H1 (cell line): ENCODE results near the gene SNRPE. TPM values are rescaled to one million over a fixed set of nuclear protein-coding genes. Genes with fewer than 3 reads are reported as not detected.

Source experiments
- CTCF ChIA-PET: fragments of 300-600 bp; sonication (Branson Sonifier 250); formaldehyde crosslinking; loops from one replicate; lab custom pipeline; 2021; ENCODE audit not compliant: partially characterized antibody; lab: Charles Lee
- POLR2A ChIA-PET: fragments of 300-600 bp; sonication (Branson Sonifier 250); formaldehyde crosslinking; loops from one replicate; lab custom pipeline; 2021; ENCODE audit warnings: inconsistent platforms; ENCODE audit not compliant: partially characterized antibody; lab: Charles Lee
- DNase-seq, 2 experiments: peaks; one replicate each; pipeline versions ENCODE4 v3.0.0 to v3.0.0-alpha.2; 2010 to 2022; ENCODE audit warnings: low spot score in 2 of 2, low read depth in 1 of 2, mixed read lengths in 1 of 2
- FAIRE-seq: peaks from 2 replicates; lab custom pipeline; 2011; peaks lifted over from hg19 to GRCh38; lab: Jason Lieb, UNC
- H2AFZ ChIP-seq: 2 replicates; pipeline ENCODE4 v1.8.1; 2012; ENCODE audit warnings: low read length, inconsistent platforms
- H2AK5ac ChIP-seq: 2 replicates; pipeline ENCODE4 v1.6.1; 2013; ENCODE audit warnings: low read depth, low read length
- H2BK120ac ChIP-seq: replicated peaks from 2 replicates; pipeline ENCODE3; 2013; ENCODE audit warnings: low read depth, low read length, inconsistent platforms
- H2BK12ac ChIP-seq: 2 replicates; pipeline ENCODE4 v1.6.1; 2013; ENCODE audit warnings: low read depth, low read length
- H2BK15ac ChIP-seq: 2 replicates; pipeline ENCODE4 v1.6.1; 2013; ENCODE audit warnings: low read length
- H2BK20ac ChIP-seq: 2 replicates; pipeline ENCODE4 v1.6.1; 2013; ENCODE audit warnings: low read length
- H2BK5ac ChIP-seq: 2 replicates; pipeline ENCODE4 v1.6.1; 2013; ENCODE audit warnings: low read depth, low read length
- H3K14ac ChIP-seq: 2 replicates; pipeline ENCODE4 v1.6.1; 2013; ENCODE audit warnings: inconsistent platforms; ENCODE audit not compliant: insufficient read length
- H3K18ac ChIP-seq: 2 replicates; pipeline ENCODE4 v1.6.1; 2013; ENCODE audit warnings: low read length; ENCODE audit errors: extremely low read depth
- H3K23ac ChIP-seq: 2 replicates; pipeline ENCODE4 v1.6.1; 2013; ENCODE audit warnings: inconsistent platforms; ENCODE audit not compliant: insufficient read length
- H3K23me2 ChIP-seq: 2 replicates; pipeline ENCODE4 v1.6.1; 2013; ENCODE audit warnings: low read depth, low read length
- H3K27ac ChIP-seq: 2 replicates; pipeline ENCODE4 v1.6.1; 2011; ENCODE audit warnings: low read depth, low read length, inconsistent platforms
- H3K27me3 ChIP-seq, 4 experiments: replicated peaks in 1 of 4; 1 replicate in 1 of 4; 2 replicates in 3 of 4; pipeline versions ENCODE4 v1.6.1 to v1.8.1; 2011 to 2013; ENCODE audit warnings: low read length in 3 of 4, mild to moderate bottlenecking in 3 of 4, inconsistent platforms in 2 of 4, mixed read lengths in 2 of 4, moderate library complexity in 1 of 4; ENCODE audit not compliant: control insufficient read depth in 3 of 4, insufficient read depth in 3 of 4; ENCODE audit errors: extremely low read depth in 1 of 4
- H3K36me3 ChIP-seq, 4 experiments: 2 replicates each; pipeline versions ENCODE4 v1.6.1 to v1.8.1; 2011 to 2013; ENCODE audit warnings: mild to moderate bottlenecking in 4 of 4, low read length in 3 of 4, moderate library complexity in 2 of 4, control low read depth in 1 of 4, inconsistent platforms in 1 of 4; ENCODE audit not compliant: insufficient read depth in 4 of 4, control insufficient read depth in 2 of 4
- H3K4ac ChIP-seq: replicated peaks from 2 replicates; pipeline ENCODE3; 2013; ENCODE audit warnings: low read length, low read depth, mixed read lengths, inconsistent platforms; ENCODE audit not compliant: insufficient read length
- H3K4me1 ChIP-seq, 4 experiments: replicated peaks in 1 of 4; 1 replicate in 1 of 4; 2 replicates in 3 of 4; pipeline versions ENCODE4 v1.6.1 to v1.8.1; 2011 to 2013; ENCODE audit warnings: low read length in 3 of 4, inconsistent platforms in 2 of 4, mixed read lengths in 1 of 4; ENCODE audit not compliant: insufficient read depth in 4 of 4, control insufficient read depth in 3 of 4
- H3K4me2 ChIP-seq, 2 experiments: 2 replicates each; pipeline versions ENCODE4 v1.6.1 to v1.8.1; 2011 to 2013; ENCODE audit warnings: low read depth in 2 of 2, low read length in 2 of 2, control low read depth in 1 of 2, inconsistent platforms in 1 of 2, mild to moderate bottlenecking in 1 of 2; ENCODE audit not compliant: insufficient read depth in 1 of 2
- H3K4me3 ChIP-seq, 4 experiments: fragments of 200-600, 300-600 bp in 1 of 4; sonication (generic), shearing (Covaris generic), sonication (Bioruptor Twin) in 1 of 4; 2 replicates each; pipeline versions ENCODE4 v1.5.1 to v1.8.1; 2011 to 2016; ENCODE audit warnings: low read length in 4 of 4, low read depth in 3 of 4, control low read depth in 2 of 4, inconsistent platforms in 2 of 4, mild to moderate bottlenecking in 2 of 4, mixed read lengths in 1 of 4, moderate library complexity in 1 of 4; ENCODE audit not compliant: insufficient read depth in 2 of 4; ENCODE audit errors: extremely low read depth in 1 of 4
- H3K56ac ChIP-seq: replicated peaks from 2 replicates; pipeline ENCODE3; 2013; ENCODE audit warnings: low read depth, mild to moderate bottlenecking, mixed read lengths, low read length, inconsistent platforms; ENCODE audit not compliant: insufficient read length
- H3K79me1 ChIP-seq: 2 replicates; pipeline ENCODE4 v1.6.1; 2013; ENCODE audit warnings: low read depth, low read length, control low read depth
- H3K79me2 ChIP-seq, 2 experiments: 2 replicates each; pipeline versions ENCODE4 v1.6.1 to v1.8.1; 2012 to 2013; ENCODE audit warnings: low read length in 2 of 2, mild to moderate bottlenecking in 2 of 2, inconsistent platforms in 1 of 2; ENCODE audit not compliant: insufficient read depth in 2 of 2, control insufficient read depth in 1 of 2
- H3K9ac ChIP-seq, 4 experiments: replicated peaks in 1 of 4; 1 replicate in 1 of 4; 2 replicates in 3 of 4; pipeline versions ENCODE4 v1.6.1 to v1.8.1; 2011 to 2013; ENCODE audit warnings: low read depth in 3 of 4, low read length in 3 of 4, control low read depth in 2 of 4, mild to moderate bottlenecking in 2 of 4, moderate library complexity in 2 of 4, inconsistent platforms in 1 of 4; ENCODE audit errors: extremely low read depth in 1 of 4
- H3K9me3 ChIP-seq, 2 experiments: 2 replicates each; pipeline versions ENCODE4 v1.6.1 to v1.8.1; 2012 to 2013; ENCODE audit warnings: mild to moderate bottlenecking in 2 of 2, moderate library complexity in 2 of 2, control low read depth in 1 of 2, inconsistent platforms in 1 of 2, low read depth in 1 of 2, low read length in 1 of 2, mixed read lengths in 1 of 2; ENCODE audit not compliant: insufficient read depth in 2 of 2
- H4K20me1 ChIP-seq, 2 experiments: replicated peaks in 1 of 2; 2 replicates each; pipeline versions ENCODE3 to v1.8.1; 2011 to 2013; ENCODE audit warnings: inconsistent platforms in 2 of 2, low read length in 2 of 2, mild to moderate bottlenecking in 1 of 2; ENCODE audit not compliant: insufficient read depth in 2 of 2, control insufficient read depth in 1 of 2
- H4K5ac ChIP-seq: 2 replicates; pipeline ENCODE4 v1.6.1; 2013; ENCODE audit warnings: low read length, low read depth, mixed read lengths, inconsistent platforms; ENCODE audit not compliant: insufficient read length
- H4K8ac ChIP-seq: 2 replicates; pipeline ENCODE4 v1.8.0; 2013; ENCODE audit warnings: mild to moderate bottlenecking, moderate library complexity, low read length, inconsistent platforms; ENCODE audit not compliant: insufficient read depth; ENCODE audit errors: extremely low read depth
- H4K91ac ChIP-seq: replicated peaks from 2 replicates; pipeline ENCODE3; 2013; ENCODE audit warnings: low read length, mixed read lengths, inconsistent platforms; ENCODE audit not compliant: insufficient read length
- FOSL1 ChIP-seq: IDR thresholded peaks from 2 replicates; pipeline ENCODE4 v1.6.1; 2011; ENCODE audit warnings: mild to moderate bottlenecking, low read depth, low read length, moderate library complexity; ENCODE audit not compliant: insufficient read depth
- GABPA ChIP-seq: IDR thresholded peaks from 2 replicates; pipeline ENCODE4 v1.6.1; 2011; ENCODE audit warnings: mild to moderate bottlenecking, low read length, moderate library complexity, borderline replicate concordance; ENCODE audit not compliant: insufficient read depth
- NRF1 ChIP-seq: IDR thresholded peaks from 2 replicates; pipeline ENCODE4 v1.6.1; 2011; ENCODE audit warnings: mild to moderate bottlenecking, low read depth, low read length, improper control_type of control experiment
- POLR2A ChIP-seq, 2 experiments: IDR thresholded peaks; 1 replicate in 1 of 2; 2 replicates in 1 of 2; pipeline ENCODE4 v1.6.1; 2011; ENCODE audit warnings: low read depth in 2 of 2, low read length in 2 of 2, mild to moderate bottlenecking in 2 of 2; ENCODE audit errors: control extremely low read depth in 1 of 2
- SP2 ChIP-seq: IDR thresholded peaks from 2 replicates; pipeline ENCODE4 v1.6.1; 2012; ENCODE audit warnings: mild to moderate bottlenecking, low read length, inconsistent platforms
- TEAD4 ChIP-seq: IDR thresholded peaks from 2 replicates; pipeline ENCODE4 v1.6.1; 2012; ENCODE audit warnings: low read depth, low read length, inconsistent platforms, mixed read lengths
- YY1 ChIP-seq: IDR thresholded peaks from 2 replicates; pipeline ENCODE4 v1.6.1; 2011; ENCODE audit warnings: low read depth, mild to moderate bottlenecking, low read length
- WGBS, 2 experiments: shearing (Covaris generic) in 1 of 2; methylation state at CpG; one replicate each; pipeline versions ENCODE4 v1.1.6 to v1.1.7; 2013 to 2015; ENCODE audit warnings: low lambda C conversion rate in 2 of 2, mixed read lengths in 2 of 2, inconsistent platforms in 1 of 2, low coverage in 1 of 2, missing lambda C conversion rate in 1 of 2; ENCODE audit not compliant: insufficient replicate concordance in 2 of 2, insufficient coverage in 1 of 2, insufficient read length in 1 of 2; ENCODE audit errors: extremely low coverage in 1 of 2, missing lambda C conversion rate in 1 of 2; 5-methylcytosine and 5-hydroxymethylcytosine counted together
- polyA plus RNA-seq, 7 experiments: library from polyadenylated mRNA; depleted of rRNA in 3 of 7; stranded (reverse) in 5 of 7; unstranded in 2 of 7; fragments of >200 nt in 5 of 7; fragments of 200-250 nt in 2 of 7; gene quantifications; 1 replicate in 5 of 7; 2 replicates in 1 of 7; 4 replicates in 1 of 7; pipeline versions ENCODE4 v1.2.1 to v1.2.3, GENCODE V29; 2011 to 2013; ENCODE audit warnings: missing spikeins in 2 of 7, mixed read lengths in 2 of 7
- total RNA-seq: library from RNA; stranded (reverse); fragmentation: NEBNext Ultra II Directional; extraction: Animal tissue kit (Norgen Biotek cat#: 25700); gene quantifications from 2 replicates; pipeline ENCODE4 v1.2.1, GENCODE V29; 2021
- TF ChIP-seq, protein P1 (sequence below): IDR thresholded peaks from 2 replicates; pipeline ENCODE4 v1.6.1; 2011; ENCODE audit warnings: low read depth, mild to moderate bottlenecking, low read length; ENCODE audit not compliant: insufficient read depth

SNRPE gene
- total and polyA plus RNA-seq, 2 of the 8 experiments (the other 6 are each of a cell fraction or from before 2014, with no cell fraction given), result 416 to 461 TPM

DNA sequence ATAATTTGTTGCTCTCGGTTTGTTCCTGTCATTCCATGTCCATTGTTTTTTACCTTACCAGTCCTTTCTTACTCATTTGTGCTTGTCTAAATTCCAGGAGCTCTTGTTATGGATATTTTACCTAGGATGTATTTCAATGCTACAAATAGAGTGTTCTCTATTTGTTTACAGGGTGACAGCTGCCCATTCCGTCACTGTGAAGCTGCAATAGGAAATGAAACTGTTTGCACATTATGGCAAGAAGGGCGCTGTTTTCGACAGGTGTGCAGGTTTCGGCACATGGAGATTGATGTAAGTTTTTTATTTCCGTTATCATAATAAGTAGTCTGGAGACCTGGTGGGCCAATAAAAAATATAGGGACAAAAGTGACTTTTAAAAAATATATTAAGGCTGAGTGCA lies 43.0 kb upstream of the SNRPE start:
- Histone ChIP-seq H2BK20ac (no peak overlapping the region), H3K27me3 (no peaks in the 10 kb centered on the region), H3K27ac (no peak overlapping the region), H2AFZ (no peak overlapping the region), H4K91ac (no peak overlapping the region), H3K18ac (no peak overlapping the region), H3K4me2 (no peak overlapping the region), H3K4ac (no peak overlapping the region), H2AK5ac (no peak overlapping the region), H3K4me1 (no peaks in the 10 kb centered on the region), H3K4me3 (no peak overlapping the region), H3K14ac (no peak overlapping the region), H2BK12ac (no peak overlapping the region), H3K9ac (no peak overlapping the region), H3K56ac (no peak overlapping the region), H2BK120ac (no peak overlapping the region), H2BK15ac (no peak overlapping the region), H4K20me1 (peaks cover 7 to 9% of the 10 kb centered on the region in 2 experiments), H3K23me2 (no peaks in the 10 kb centered on the region), H3K79me1 (peaks cover 2% of the 10 kb centered on the region; the same call in 1 of the 2 replicates), H2BK5ac (no peak overlapping the region), H3K79me2 (peaks cover 0 to 27% of the 10 kb centered on the region in 2 experiments; a peak in 1 of 4 replicates), H3K23ac (no peak overlapping the region), H4K5ac (no peak overlapping the region), H3K36me3 (peaks cover 13 to 67% (median 43%) of the 10 kb centered on the region in 4 experiments), H3K9me3 (no peaks in the 10 kb centered on the region), H4K8ac (no peak overlapping the region)
- FAIRE-seq (no peak), DNase-seq (no peak)
- TF ChIP-seq SP2 (no peak), GABPA (no peak), POLR2A (IDR thresholded peaks at IDR 0.05; ENCODE audit: control extremely low read depth in 1 of 2, low read depth in 2 of 2, low read length in 2 of 2) (no peak), NRF1 (no peak), FOSL1 (no peak), TEAD4 (no peak), YY1 (no peak)
- TF ChIP-seq, protein P1, sequence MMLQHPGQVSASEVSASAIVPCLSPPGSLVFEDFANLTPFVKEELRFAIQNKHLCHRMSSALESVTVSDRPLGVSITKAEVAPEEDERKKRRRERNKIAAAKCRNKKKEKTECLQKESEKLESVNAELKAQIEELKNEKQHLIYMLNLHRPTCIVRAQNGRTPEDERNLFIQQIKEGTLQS, result no peak
- ChIA-PET CTCF (no interaction called here), POLR2A (interaction anchor here (1.5 kb wide), 1 partner anchor 21 kb away, joined by 5 read pairs; no protein-coding TSS in a partner anchor)
- 85% methylated on average over 6 of the region's 6 CpGs; no CpG with 5 or more reads in 1 of the 2 experiments for WGBS, 2 experiments
